Glutamatergic neuron (in vitro differentiated cells): ENCODE measurements around the gene MYOCOS. TPM values are rescaled to one million over a fixed set of nuclear protein-coding genes. Genes with fewer than 3 reads are reported as not detected.
A peak's percentile ranks its signal among the peaks of the same experiment; 100 is the strongest.

ENCODE experiments used
- DNase-seq: peaks from one replicate; pipeline ENCODE4 v3.0.0; 2022
- H3K27ac Mint-ChIP-seq: one replicate; pipeline ENCODE4 v1.8.0; 2020; ENCODE audit warnings: mild to moderate bottlenecking, mixed read lengths, inconsistent platforms; ENCODE audit not compliant: unreplicated experiment
- H3K27me3 Mint-ChIP-seq: one replicate; pipeline ENCODE4 v1.8.0; 2020; ENCODE audit warnings: mild to moderate bottlenecking, moderate library complexity, mixed read lengths, inconsistent platforms; ENCODE audit not compliant: unreplicated experiment
- H3K36me3 Mint-ChIP-seq: one replicate; pipeline ENCODE4 v1.8.0; 2020; ENCODE audit warnings: mild to moderate bottlenecking, mixed read lengths, inconsistent platforms; ENCODE audit not compliant: unreplicated experiment
- H3K4me1 Mint-ChIP-seq: one replicate; pipeline ENCODE4 v1.8.0; 2020; ENCODE audit warnings: mild to moderate bottlenecking, low read depth, mixed read lengths, inconsistent platforms; ENCODE audit not compliant: unreplicated experiment
- H3K4me3 Mint-ChIP-seq: one replicate; pipeline ENCODE4 v1.8.0; 2020; ENCODE audit warnings: mild to moderate bottlenecking, mixed read lengths, inconsistent platforms; ENCODE audit not compliant: unreplicated experiment
- H3K9me3 Mint-ChIP-seq: one replicate; pipeline ENCODE4 v1.8.0; 2020; ENCODE audit warnings: mild to moderate bottlenecking, moderate library complexity, mixed read lengths, inconsistent platforms; ENCODE audit not compliant: unreplicated experiment
- CTCF ChIP-seq: fragments of 200-600 bp; sonication (generic); IDR thresholded peaks from one replicate; pipeline ENCODE4 v1.5.0; 2021; ENCODE audit not compliant: partially characterized antibody, unreplicated experiment
- long read RNA-seq: library from polyadenylated mRNA; unstranded; transcript quantifications from one replicate; pipeline ENCODE4 v2.0.0, GENCODE V29; 2020; ENCODE audit not compliant: unreplicated experiment
- total RNA-seq: library from RNA; stranded (reverse); fragmentation: NEBNext Ultra II Directional; extraction: Animal tissue kit (Norgen Biotek cat#: 25700); gene quantifications from one replicate; pipeline ENCODE4 v1.2.1, GENCODE V29; 2021; ENCODE audit not compliant: unreplicated experiment

The MYOCOS gene
- total RNA-seq: not detected
- long read RNA-seq: 0 reads

- H3K36me3 Mint-ChIP-seq: no peaks in the 10 kb centered on the region
- no peak for TF ChIP-seq CTCF
- H3K4me3 Mint-ChIP-seq: no peak within 1 kb of the TSS
- no peak for DNase-seq
- H3K27me3 Mint-ChIP-seq: no peaks in the 10 kb centered on the region
- no peaks in the 10 kb centered on the region for H3K4me1 Mint-ChIP-seq
- H3K27ac Mint-ChIP-seq: no peak within 1 kb of the TSS
- peaks cover 2% of the 10 kb centered on the region for H3K9me3 Mint-ChIP-seq
Observed at GRCh38 chr1:171622152-171622462, at the start of gene MYOCOS. MYOCOS (plus strand) TSS chr1:171622243; CDS start chr1:171623884, 1,641 bp downstream.

DNA sequence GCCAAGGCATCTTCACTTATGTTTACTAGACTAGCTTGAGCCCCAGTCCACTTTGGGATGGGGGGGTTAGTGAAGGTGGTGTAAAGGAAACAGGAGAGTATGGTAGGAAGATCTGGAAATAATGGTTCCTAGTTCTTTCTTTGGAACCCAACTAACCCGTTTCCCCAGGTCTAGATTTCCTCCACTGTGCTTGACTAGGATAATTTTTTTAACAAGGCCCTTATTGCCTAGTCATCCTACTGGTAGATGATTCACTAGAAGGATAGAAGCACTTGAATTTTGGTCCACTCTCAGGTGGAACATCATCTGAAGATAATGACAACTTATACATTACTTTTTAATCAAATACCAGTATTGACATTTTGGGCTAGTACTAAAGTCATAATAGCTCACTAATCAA is 45.9 kb upstream of the MYOCOS start:
- DNase-seq: no peak
- Mint-ChIP-seq H3K27me3 (no peaks in the 10 kb centered on the region), H3K4me1 (no peaks in the 10 kb centered on the region), H3K36me3 (no peaks in the 10 kb centered on the region), H3K9me3 (no peaks in the 10 kb centered on the region), H3K4me3 (no peak overlapping the region), H3K27ac (no peak overlapping the region)
- no peak for TF ChIP-seq CTCF

- no peak for TF ChIP-seq CTCF
- Mint-ChIP-seq H3K27ac (no peak overlapping the region), H3K9me3 (no peaks in the 10 kb centered on the region), H3K4me1 (no peaks in the 10 kb centered on the region), H3K27me3 (no peaks in the 10 kb centered on the region), H3K4me3 (no peak overlapping the region), H3K36me3 (no peaks in the 10 kb centered on the region)
- no peak for DNase-seq
Observed at GRCh38 chr1:171581226-171581625, 40.8 kb upstream of the MYOCOS start.

DNA sequence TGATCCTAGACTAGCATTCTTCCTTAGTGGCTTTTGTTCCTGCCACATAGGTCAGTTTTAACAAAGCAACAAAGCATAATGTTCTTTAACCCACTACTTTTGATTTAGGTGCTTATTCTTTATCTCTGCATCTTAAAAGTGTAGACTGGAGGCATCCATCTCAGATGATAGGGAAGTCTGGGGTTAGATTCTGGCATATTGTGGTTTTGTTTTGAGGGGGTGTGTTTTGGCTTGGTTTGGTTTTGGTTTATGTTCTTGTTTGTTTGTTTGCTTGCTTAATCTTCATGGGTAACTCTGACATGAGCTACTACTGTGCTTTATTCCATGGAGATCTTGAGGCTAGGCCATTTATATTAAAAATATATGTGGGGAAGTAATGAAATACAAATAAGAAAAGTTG is 40.3 kb upstream of the MYOCOS start:
- no peak for DNase-seq
- Mint-ChIP-seq H3K9me3 (no peaks in the 10 kb centered on the region), H3K27ac (peak overlapping the region; percentile 14), H3K36me3 (no peaks in the 10 kb centered on the region), H3K27me3 (no peaks in the 10 kb centered on the region), H3K4me3 (no peak overlapping the region), H3K4me1 (no peaks in the 10 kb centered on the region)
- no peak for TF ChIP-seq CTCF

DNA sequence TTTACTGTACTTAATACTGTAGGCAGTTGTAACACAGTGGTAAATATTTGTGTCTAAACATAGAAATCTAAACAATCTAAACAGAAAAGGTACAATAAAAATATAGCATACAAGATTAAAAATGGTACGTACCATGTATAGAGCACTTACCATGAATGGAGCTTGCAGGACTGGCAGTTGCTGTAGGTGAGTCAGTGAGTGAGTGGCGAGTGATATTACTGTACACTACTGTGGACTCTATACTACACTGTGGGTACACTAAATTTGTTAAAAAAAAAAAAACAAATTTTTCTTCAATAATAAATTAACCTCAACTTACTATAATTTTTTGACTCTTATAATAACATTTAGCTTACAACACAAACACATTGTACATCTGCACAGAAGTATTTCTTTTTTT is 39.5 kb upstream of the MYOCOS start:
- Mint-ChIP-seq H3K4me3 (no peak overlapping the region), H3K4me1 (no peaks in the 10 kb centered on the region), H3K27ac (no peak overlapping the region), H3K9me3 (no peaks in the 10 kb centered on the region), H3K36me3 (no peaks in the 10 kb centered on the region), H3K27me3 (no peaks in the 10 kb centered on the region)
- no peak for DNase-seq
- no peak for TF ChIP-seq CTCF
